Measurements from ENCODE around the gene MFN1. TPM values are rescaled to one million over a fixed set of nuclear protein-coding genes. Genes with fewer than 3 reads are reported as not detected.

The MFN1 gene
- total RNA-seq, 1 donor from 2014 or later, result 53.1 TPM

DNA sequence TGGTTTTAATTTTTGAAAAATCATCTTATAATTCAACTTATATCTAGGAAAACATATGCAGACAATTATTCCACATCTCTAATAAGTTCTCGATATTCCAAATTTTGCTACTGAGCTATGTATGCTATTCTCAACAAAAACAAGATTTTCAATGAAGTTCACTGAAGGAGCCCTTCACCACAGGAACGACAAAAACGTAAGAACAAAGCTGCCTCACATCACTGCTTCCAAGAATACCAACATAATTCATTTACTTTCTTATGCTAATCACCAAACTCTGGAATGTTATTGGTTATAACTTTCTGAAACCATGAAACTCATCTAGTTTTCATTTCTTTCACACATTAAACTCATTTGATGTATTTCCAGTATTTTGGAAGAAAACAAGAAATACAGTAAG is 54.1 kb downstream of the MFN1 start:
- H3K9me3 Mint-ChIP-seq (ENCODE audit: unreplicated experiment), result no peaks in the 10 kb centered on the region
- Histone ChIP-seq H2AFZ (ENCODE audit: low read depth, low read length) (no peak overlapping the region), H3K79me2 (ENCODE audit: insufficient read depth, low read length) (peaks cover 3% of the 10 kb centered on the region), H3K27ac (ENCODE audit: low read depth, low read length) (no peak overlapping the region), H3K4me1 (ENCODE audit: insufficient read depth, low read length) (peaks cover 4% of the 10 kb centered on the region), H3K9me3 (ENCODE audit: insufficient read depth, low read depth, low read length) (no peaks in the 10 kb centered on the region), H4K20me1 (ENCODE audit: insufficient read depth, low read length) (no peaks in the 10 kb centered on the region), H3K4me2 (ENCODE audit: low read length) (no peak overlapping the region), H3K4me3 (ENCODE audit: insufficient read depth, low read depth, low read length) (no peak overlapping the region), H3K27me3 (ENCODE audit: insufficient read depth, low read length) (no peaks in the 10 kb centered on the region), H3K36me3 (ENCODE audit: insufficient read depth, low read length) (peaks cover 21% of the 10 kb centered on the region), H3K9ac (ENCODE audit: low read length) (no peak overlapping the region)
- H3K27ac Mint-ChIP-seq (ENCODE audit: unreplicated experiment), result no peak overlapping the region
- FAIRE-seq, result no peak
- H3K36me3 Mint-ChIP-seq (ENCODE audit: low read depth, unreplicated experiment), result peaks cover 2% of the 10 kb centered on the region
- H3K4me1 Mint-ChIP-seq (ENCODE audit: low read depth, unreplicated experiment), result no peaks in the 10 kb centered on the region
- peak; percentile 57 for DNase-seq (ENCODE audit: low read depth)
- H3K4me3 Mint-ChIP-seq (ENCODE audit: unreplicated experiment), result no peak overlapping the region
- no peaks in the 10 kb centered on the region for H3K27me3 Mint-ChIP-seq (ENCODE audit: low read depth, unreplicated experiment)
- TF ChIP-seq EZH2 (IDR thresholded peaks at IDR 0.05; ENCODE audit: insufficient read depth, low read length), result no peak
- TF ChIP-seq, protein P1, sequence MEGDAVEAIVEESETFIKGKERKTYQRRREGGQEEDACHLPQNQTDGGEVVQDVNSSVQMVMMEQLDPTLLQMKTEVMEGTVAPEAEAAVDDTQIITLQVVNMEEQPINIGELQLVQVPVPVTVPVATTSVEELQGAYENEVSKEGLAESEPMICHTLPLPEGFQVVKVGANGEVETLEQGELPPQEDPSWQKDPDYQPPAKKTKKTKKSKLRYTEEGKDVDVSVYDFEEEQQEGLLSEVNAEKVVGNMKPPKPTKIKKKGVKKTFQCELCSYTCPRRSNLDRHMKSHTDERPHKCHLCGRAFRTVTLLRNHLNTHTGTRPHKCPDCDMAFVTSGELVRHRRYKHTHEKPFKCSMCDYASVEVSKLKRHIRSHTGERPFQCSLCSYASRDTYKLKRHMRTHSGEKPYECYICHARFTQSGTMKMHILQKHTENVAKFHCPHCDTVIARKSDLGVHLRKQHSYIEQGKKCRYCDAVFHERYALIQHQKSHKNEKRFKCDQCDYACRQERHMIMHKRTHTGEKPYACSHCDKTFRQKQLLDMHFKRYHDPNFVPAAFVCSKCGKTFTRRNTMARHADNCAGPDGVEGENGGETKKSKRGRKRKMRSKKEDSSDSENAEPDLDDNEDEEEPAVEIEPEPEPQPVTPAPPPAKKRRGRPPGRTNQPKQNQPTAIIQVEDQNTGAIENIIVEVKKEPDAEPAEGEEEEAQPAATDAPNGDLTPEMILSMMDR (IDR thresholded peaks at IDR 0.05; ENCODE audit: insufficient read depth, low read depth, low read length), result no peak

DNA sequence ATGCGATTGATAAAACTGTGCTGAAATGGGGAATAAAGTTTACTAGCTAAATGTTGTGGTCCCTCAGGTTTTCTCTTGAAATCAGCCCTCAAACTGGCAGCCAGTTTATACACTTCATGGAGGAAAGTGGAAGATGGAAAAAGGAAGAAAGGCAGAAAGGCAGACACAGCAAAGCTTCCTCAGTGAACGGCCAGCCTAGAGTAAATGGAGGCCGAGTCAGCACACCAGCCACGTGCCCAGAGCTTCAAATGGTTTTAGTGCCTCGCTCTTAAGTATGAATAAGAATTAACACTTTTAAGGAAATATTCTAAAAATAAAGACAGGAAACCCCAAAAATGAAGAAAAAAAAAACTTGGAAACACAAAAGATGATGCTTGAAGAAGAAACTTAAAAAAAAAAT is 55.5 kb downstream of the MFN1 start:
- peaks cover 2% of the 10 kb centered on the region for H3K36me3 Mint-ChIP-seq (ENCODE audit: low read depth, unreplicated experiment)

GRCh38 chr3:179404307-179404706 is 56.8 kb downstream of the MFN1 start:
- no peak overlapping the region for H3K27ac Mint-ChIP-seq (ENCODE audit: unreplicated experiment)

More for the DNA sequence above, 55.5 kb downstream of the MFN1 start:
- Histone ChIP-seq H3K4me2 (ENCODE audit: low read length) (no peak overlapping the region), H3K4me1 (ENCODE audit: insufficient read depth, low read length) (peaks cover 4% of the 10 kb centered on the region), H3K27ac (ENCODE audit: low read depth, low read length) (no peak overlapping the region), H2AFZ (ENCODE audit: low read depth, low read length) (no peak overlapping the region), H3K27me3 (ENCODE audit: insufficient read depth, low read length) (no peaks in the 10 kb centered on the region), H3K4me3 (ENCODE audit: insufficient read depth, low read depth, low read length) (no peak overlapping the region), H3K9ac (ENCODE audit: low read length) (no peak overlapping the region), H3K36me3 (ENCODE audit: insufficient read depth, low read length) (peaks cover 26% of the 10 kb centered on the region), H3K9me3 (ENCODE audit: insufficient read depth, low read depth, low read length) (no peaks in the 10 kb centered on the region), H3K79me2 (ENCODE audit: insufficient read depth, low read length) (peaks cover 3% of the 10 kb centered on the region), H4K20me1 (ENCODE audit: insufficient read depth, low read length) (no peaks in the 10 kb centered on the region)
- H3K4me1 Mint-ChIP-seq (ENCODE audit: low read depth, unreplicated experiment), result no peaks in the 10 kb centered on the region
- FAIRE-seq, result no peak
- no peak overlapping the region for H3K27ac Mint-ChIP-seq (ENCODE audit: unreplicated experiment)
- DNase-seq (ENCODE audit: low read depth), result no peak
- H3K27me3 Mint-ChIP-seq (ENCODE audit: low read depth, unreplicated experiment), result no peaks in the 10 kb centered on the region
- TF ChIP-seq, protein P1 (IDR thresholded peaks at IDR 0.05; ENCODE audit: insufficient read depth, low read depth, low read length), result no peak
- no peak for TF ChIP-seq EZH2 (IDR thresholded peaks at IDR 0.05; ENCODE audit: insufficient read depth, low read length)
- no peak overlapping the region for H3K4me3 Mint-ChIP-seq (ENCODE audit: unreplicated experiment)
- no peaks in the 10 kb centered on the region for H3K9me3 Mint-ChIP-seq (ENCODE audit: unreplicated experiment)

More at GRCh38 chr3:179404307-179404706, 56.8 kb downstream of the MFN1 start:
- no peak for TF ChIP-seq EZH2 (IDR thresholded peaks at IDR 0.05; ENCODE audit: insufficient read depth, low read length)
- TF ChIP-seq, protein P1 (IDR thresholded peaks at IDR 0.05; ENCODE audit: insufficient read depth, low read depth, low read length), result no peak
- peaks cover 4% of the 10 kb centered on the region for H3K4me1 ChIP-seq (ENCODE audit: insufficient read depth, low read length)
- H3K27ac ChIP-seq (ENCODE audit: low read depth, low read length), result no peak overlapping the region
- H3K36me3 ChIP-seq (ENCODE audit: insufficient read depth, low read length), result peaks cover 26% of the 10 kb centered on the region
- H4K20me1 ChIP-seq (ENCODE audit: insufficient read depth, low read length), result no peaks in the 10 kb centered on the region
- H3K79me2 ChIP-seq (ENCODE audit: insufficient read depth, low read length), result peaks cover 3% of the 10 kb centered on the region
- no peak overlapping the region for H3K9ac ChIP-seq (ENCODE audit: low read length)
- no peak overlapping the region for H3K4me3 Mint-ChIP-seq (ENCODE audit: unreplicated experiment)
- H3K4me2 ChIP-seq (ENCODE audit: low read length), result no peak overlapping the region
- no peaks in the 10 kb centered on the region for H3K4me1 Mint-ChIP-seq (ENCODE audit: low read depth, unreplicated experiment)
- no peak for FAIRE-seq
- peaks cover 2% of the 10 kb centered on the region for H3K36me3 Mint-ChIP-seq (ENCODE audit: low read depth, unreplicated experiment)
- H3K27me3 Mint-ChIP-seq (ENCODE audit: low read depth, unreplicated experiment), result no peaks in the 10 kb centered on the region
- H3K4me3 ChIP-seq (ENCODE audit: insufficient read depth, low read depth, low read length), result no peak overlapping the region
- no peaks in the 10 kb centered on the region for H3K9me3 ChIP-seq (ENCODE audit: insufficient read depth, low read depth, low read length)
- H2AFZ ChIP-seq (ENCODE audit: low read depth, low read length), result no peak overlapping the region
- no peaks in the 10 kb centered on the region for H3K9me3 Mint-ChIP-seq (ENCODE audit: unreplicated experiment)
- H3K27me3 ChIP-seq (ENCODE audit: insufficient read depth, low read length), result no peaks in the 10 kb centered on the region
- no peak for DNase-seq (ENCODE audit: low read depth)
